ENCODE data around the gene MYOZ1. TPM values are rescaled to one million over a fixed set of nuclear protein-coding genes. Genes with fewer than 3 reads are reported as not detected.

MYOZ1 gene
- total RNA-seq, 1 experiment from 2014 or later, result 0.22 TPM

DNA sequence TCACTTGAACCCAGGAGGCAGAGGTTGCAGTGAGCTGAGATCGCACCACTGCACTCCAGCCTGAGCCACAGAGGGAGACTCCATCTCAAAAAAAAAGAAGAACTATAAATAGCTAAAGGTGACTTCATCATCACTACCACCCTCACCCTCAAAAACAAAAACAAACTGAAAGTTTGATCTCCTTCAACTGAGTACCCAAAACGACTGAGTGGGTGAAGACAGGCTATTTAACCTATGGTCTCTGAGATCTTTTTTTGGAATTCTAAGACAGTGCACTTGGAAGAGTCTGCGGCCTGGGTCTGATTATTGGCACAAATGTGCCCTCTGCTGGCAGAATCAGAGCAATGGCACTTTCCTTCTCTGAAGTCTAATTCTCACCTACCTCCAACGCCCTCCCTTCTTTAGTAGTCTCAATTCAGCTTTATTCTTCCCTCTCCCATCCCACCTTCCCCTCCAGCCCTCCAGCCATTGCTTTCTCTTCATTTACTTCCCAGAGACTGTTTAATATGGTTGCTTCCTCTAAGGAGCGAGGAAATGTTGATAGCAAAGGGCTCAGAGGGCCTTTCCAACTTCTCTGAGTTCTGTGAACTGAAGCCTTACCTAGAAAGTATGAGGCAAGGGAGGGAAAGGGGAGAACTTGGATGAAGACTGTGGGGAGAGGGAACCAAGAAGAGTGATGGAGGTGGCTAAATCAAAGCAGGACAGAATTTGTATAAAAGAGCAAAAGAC, 2.9 kb upstream of the MYOZ1 start:
- no TSS peak for BruUV-seq (replicated peaks)
- H3K4me1 ChIP-seq (replicated peaks; ENCODE audit: insufficient read depth), result peaks cover 7% of the 10 kb centered on the region
- H4K20me1 ChIP-seq (ENCODE audit: insufficient read depth), result no peaks in the 10 kb centered on the region
- peak; percentile 48 to 67 for DNase-seq
- no peaks in the 10 kb centered on the region for H3K36me3 ChIP-seq (ENCODE audit: low read depth)
- ChIA-PET CTCF (interaction anchor here (0.6 to 2.4 kb wide), 8 partner anchors 11 to 1867 kb away, joined by 3 to 24 read pairs (median 8); no protein-coding TSS in a partner anchor), POLR2A (ENCODE audit: unreplicated experiment) (interaction anchor here (0.6 kb wide), 1 partner anchor 139 kb away, joined by 5 read pairs; no protein-coding TSS in a partner anchor)
- no peaks in the 10 kb centered on the region for H3F3A ChIP-seq (ENCODE audit: insufficient read depth, low read depth)
- no peaks in the 10 kb centered on the region for H3K79me2 ChIP-seq (ENCODE audit: low read depth)
- H2AFZ ChIP-seq, result no peak overlapping the region
- no peaks in the 10 kb centered on the region for H3K9me2 ChIP-seq (ENCODE audit: insufficient read depth)
- no peaks in the 10 kb centered on the region for H3K9me3 ChIP-seq (ENCODE audit: insufficient read depth, low read depth)
- intact Hi-C loops (cut with micrococcal nuclease; ENCODE audit: unreplicated experiment), result loop anchor here (1.0 kb wide), 1 partner anchor 115 kb away; no protein-coding TSS in a partner anchor
- H3K27me3 ChIP-seq (ENCODE audit: insufficient read depth, low read depth), result no peaks in the 10 kb centered on the region
- no peak for TF ChIP-seq EZH2 (IDR thresholded peaks at IDR 0.05; ENCODE audit: low read depth)
- TF ChIP-seq, protein P1, sequence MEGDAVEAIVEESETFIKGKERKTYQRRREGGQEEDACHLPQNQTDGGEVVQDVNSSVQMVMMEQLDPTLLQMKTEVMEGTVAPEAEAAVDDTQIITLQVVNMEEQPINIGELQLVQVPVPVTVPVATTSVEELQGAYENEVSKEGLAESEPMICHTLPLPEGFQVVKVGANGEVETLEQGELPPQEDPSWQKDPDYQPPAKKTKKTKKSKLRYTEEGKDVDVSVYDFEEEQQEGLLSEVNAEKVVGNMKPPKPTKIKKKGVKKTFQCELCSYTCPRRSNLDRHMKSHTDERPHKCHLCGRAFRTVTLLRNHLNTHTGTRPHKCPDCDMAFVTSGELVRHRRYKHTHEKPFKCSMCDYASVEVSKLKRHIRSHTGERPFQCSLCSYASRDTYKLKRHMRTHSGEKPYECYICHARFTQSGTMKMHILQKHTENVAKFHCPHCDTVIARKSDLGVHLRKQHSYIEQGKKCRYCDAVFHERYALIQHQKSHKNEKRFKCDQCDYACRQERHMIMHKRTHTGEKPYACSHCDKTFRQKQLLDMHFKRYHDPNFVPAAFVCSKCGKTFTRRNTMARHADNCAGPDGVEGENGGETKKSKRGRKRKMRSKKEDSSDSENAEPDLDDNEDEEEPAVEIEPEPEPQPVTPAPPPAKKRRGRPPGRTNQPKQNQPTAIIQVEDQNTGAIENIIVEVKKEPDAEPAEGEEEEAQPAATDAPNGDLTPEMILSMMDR (conservative IDR thresholded peaks at IDR 0.05), result peak; percentile 96
- no peak overlapping the region for H3K4me3 ChIP-seq
- H3K4me2 ChIP-seq, result no peak overlapping the region
- no peak overlapping the region for H3K27ac ChIP-seq

DNA sequence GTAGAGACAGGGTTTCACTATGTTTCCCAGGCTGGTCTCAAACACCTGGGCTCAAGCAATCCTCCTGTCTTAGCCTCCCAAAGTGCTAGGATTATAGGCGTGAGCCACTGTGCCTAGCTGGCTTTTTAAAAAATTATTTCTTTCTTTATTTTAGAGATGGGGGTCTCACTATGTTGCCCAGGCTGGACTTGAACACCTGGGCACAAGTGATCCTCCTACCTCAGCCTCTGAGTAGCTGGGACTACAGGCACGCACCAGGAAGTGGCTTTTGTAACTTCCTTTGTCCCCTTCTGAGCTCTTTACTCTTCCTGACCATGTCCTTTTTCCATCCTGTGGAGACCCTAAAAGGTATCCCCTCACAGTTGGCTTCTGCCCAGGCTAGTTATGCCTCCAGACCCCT, 2.1 kb upstream of the MYOZ1 start:
- H3K4me3 ChIP-seq, result no peak overlapping the region
- TF ChIP-seq EZH2 (IDR thresholded peaks at IDR 0.05; ENCODE audit: low read depth), result no peak
- TF ChIP-seq, protein P1 (conservative IDR thresholded peaks at IDR 0.05), result no peak
- no peak overlapping the region for H3K27ac ChIP-seq
- no TSS peak for BruUV-seq (replicated peaks)
- H3K36me3 ChIP-seq (ENCODE audit: low read depth), result no peaks in the 10 kb centered on the region
- no peaks in the 10 kb centered on the region for H3K27me3 ChIP-seq (ENCODE audit: insufficient read depth, low read depth)
- H4K20me1 ChIP-seq (ENCODE audit: insufficient read depth), result no peaks in the 10 kb centered on the region
- no peaks in the 10 kb centered on the region for H3K9me2 ChIP-seq (ENCODE audit: insufficient read depth)
- H3K79me2 ChIP-seq (ENCODE audit: low read depth), result no peaks in the 10 kb centered on the region
- H3K9me3 ChIP-seq (ENCODE audit: insufficient read depth, low read depth), result no peaks in the 10 kb centered on the region
- H2AFZ ChIP-seq, result no peak overlapping the region
- peaks cover 7% of the 10 kb centered on the region for H3K4me1 ChIP-seq (replicated peaks; ENCODE audit: insufficient read depth)
- H3F3A ChIP-seq (ENCODE audit: insufficient read depth, low read depth), result no peaks in the 10 kb centered on the region
- H3K4me2 ChIP-seq, result no peak overlapping the region
- POLR2A ChIA-PET (ENCODE audit: unreplicated experiment), result no interaction called here
- CTCF ChIA-PET, result interaction anchor here (0.6 to 2.4 kb wide), 8 partner anchors 10 to 1866 kb away, joined by 3 to 24 read pairs (median 8); no protein-coding TSS in a partner anchor
- DNase-seq, result no peak
- intact Hi-C loops (cut with micrococcal nuclease; ENCODE audit: unreplicated experiment), result no loop called here

DNA sequence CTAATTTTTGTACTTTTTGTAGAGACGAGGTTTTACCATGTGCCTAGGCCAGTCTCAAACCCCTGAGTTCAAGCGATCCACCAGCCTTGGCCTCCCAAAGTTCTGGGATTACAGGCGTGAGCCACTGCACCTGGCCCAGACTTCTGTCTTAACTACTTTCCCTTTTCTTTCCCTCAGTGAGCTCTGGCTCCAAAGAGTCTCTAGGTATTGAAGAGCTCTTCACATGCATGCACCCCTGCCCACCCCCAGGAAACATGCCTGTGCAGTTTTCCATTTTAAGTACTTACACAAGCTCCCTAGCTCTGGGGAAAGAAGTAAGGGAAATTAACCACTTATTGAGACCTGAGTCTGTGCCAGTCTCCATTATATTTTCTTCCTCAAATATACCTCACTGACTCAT, 2.0 kb downstream of the MYOZ1 start:
- POLR2A ChIA-PET (ENCODE audit: unreplicated experiment), result no interaction called here
- CTCF ChIA-PET, result interaction anchor here (0.5 kb wide), 1 partner anchor 1185 kb away, joined by 6 read pairs; no protein-coding TSS in a partner anchor
- H3K27me3 ChIP-seq (ENCODE audit: insufficient read depth, low read depth), result no peaks in the 10 kb centered on the region

More for the DNA sequence above, 2.0 kb downstream of the MYOZ1 start:
- H3K9me2 ChIP-seq (ENCODE audit: insufficient read depth), result no peaks in the 10 kb centered on the region
- no peak overlapping the region for H2AFZ ChIP-seq
- H3K4me1 ChIP-seq (replicated peaks; ENCODE audit: insufficient read depth), result peaks cover 7% of the 10 kb centered on the region
- H3K27ac ChIP-seq, result no peak overlapping the region
- no peak overlapping the region for H3K4me2 ChIP-seq
- H3F3A ChIP-seq (ENCODE audit: insufficient read depth, low read depth), result no peaks in the 10 kb centered on the region
- no peak overlapping the region for H3K4me3 ChIP-seq
- intact Hi-C loops (cut with micrococcal nuclease; ENCODE audit: unreplicated experiment), result no loop called here
- BruUV-seq (replicated peaks), result no TSS peak
- H3K79me2 ChIP-seq (ENCODE audit: low read depth), result no peaks in the 10 kb centered on the region
- H3K36me3 ChIP-seq (ENCODE audit: low read depth), result no peaks in the 10 kb centered on the region
- no peaks in the 10 kb centered on the region for H3K9me3 ChIP-seq (ENCODE audit: insufficient read depth, low read depth)
- no peak for DNase-seq
- no peaks in the 10 kb centered on the region for H4K20me1 ChIP-seq (ENCODE audit: insufficient read depth)
- TF ChIP-seq, protein P1 (conservative IDR thresholded peaks at IDR 0.05), result no peak
- TF ChIP-seq EZH2 (IDR thresholded peaks at IDR 0.05; ENCODE audit: low read depth), result no peak

All from PC-9 (cell line).